ENCODE results near the gene SENP3.
A peak's percentile ranks its signal among the peaks of the same experiment; 100 is the strongest.

SENP3 gene

GRCh38 chr17:7556627-7557026 lies 5.1 kb upstream of the SENP3 start:
- DNase-seq (ENCODE audit: low spot score) = no peak

- DNase-seq (ENCODE audit: low spot score) = no peak
Measured at GRCh38 chr17:7557147-7557764, 4.5 kb upstream of the SENP3 start.

GRCh38 chr17:7557775-7558543 lies 3.8 kb upstream of the SENP3 start:
- no peak for DNase-seq (ENCODE audit: low spot score)

- DNase-seq (ENCODE audit: low spot score) = no peak
Measured at GRCh38 chr17:7558544-7559319, 3.0 kb upstream of the SENP3 start, which contains the start of gene TNFSF13. TNFSF13 (plus strand) TSS chr17:7558750; CDS start chr17:7559040, 290 bp downstream.

GRCh38 chr17:7559320-7560171 lies 2.2 kb upstream of the SENP3 start:
- DNase-seq (ENCODE audit: low spot score) = no peak

GRCh38 chr17:7560172-7561027 lies 1.3 kb upstream of the SENP3 start:
- DNase-seq (ENCODE audit: low spot score) = peak; percentile 70

- peak; percentile 87 for DNase-seq (ENCODE audit: low spot score)
Measured at GRCh38 chr17:7561028-7561575, 617 bp upstream of the SENP3 start.

- DNase-seq (ENCODE audit: low spot score) = no peak
Measured at GRCh38 chr17:7562208-7562605, 488 bp downstream of the SENP3 start.

- DNase-seq (ENCODE audit: low spot score) = no peak
Measured at GRCh38 chr17:7563115-7563869, 1.6 kb downstream of the SENP3 start.

- no peak for DNase-seq (ENCODE audit: low spot score)
Measured at GRCh38 chr17:7569571-7569970, 7.9 kb downstream of the SENP3 start.

- DNase-seq (ENCODE audit: low spot score) = no peak
Measured at GRCh38 chr17:7570351-7570750, 8.6 kb downstream of the SENP3 start.

- DNase-seq (ENCODE audit: low spot score) = no peak
Measured at GRCh38 chr17:7572338-7572587, 10.5 kb downstream of the SENP3 start.

- peak; percentile 100 for DNase-seq (ENCODE audit: low spot score)
Measured at GRCh38 chr17:7572588-7573323, 11.0 kb downstream of the SENP3 start.

GRCh38 chr17:7573324-7574080 lies 11.8 kb downstream of the SENP3 start:
- peak; percentile 72 for DNase-seq (ENCODE audit: low spot score)

GRCh38 chr17:7574176-7574953 lies 12.6 kb downstream of the SENP3 start:
- DNase-seq (ENCODE audit: low spot score) = no peak

GRCh38 chr17:7575481-7575883 lies 13.8 kb downstream of the SENP3 start:
- DNase-seq (ENCODE audit: low spot score) = no peak

- DNase-seq (ENCODE audit: low spot score) = no peak
Measured at GRCh38 chr17:7575959-7576358, 14.2 kb downstream of the SENP3 start.

- no peak for DNase-seq (ENCODE audit: low spot score)
Measured at GRCh38 chr17:7576432-7576937, 14.8 kb downstream of the SENP3 start.
